ENCODE data around the gene GATA5.

Gene GATA5

DNA sequence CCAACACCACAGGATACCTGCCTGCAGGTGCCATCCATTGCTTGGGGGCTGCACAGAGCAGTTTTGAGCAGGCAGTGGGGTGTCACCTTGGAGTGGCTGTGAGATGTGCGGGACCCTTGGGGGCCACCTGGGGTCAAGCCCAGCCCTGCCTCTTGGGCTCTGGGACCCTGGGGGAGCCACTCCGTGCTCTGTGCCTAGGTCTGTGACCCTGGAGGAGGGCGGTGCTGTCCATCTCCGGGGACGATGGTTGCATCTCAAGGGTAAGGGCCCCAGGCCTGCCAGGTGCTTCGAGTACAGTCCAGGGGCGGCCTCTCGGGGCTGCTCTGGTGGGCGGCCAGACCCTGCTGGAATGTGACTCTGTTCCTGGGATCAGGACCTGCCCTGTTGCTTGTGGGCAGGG, 8.7 kb upstream of the GATA5 start:
- no peak for DNase-seq (ENCODE audit: insufficient read length)
- TF ChIP-seq TAF1 (IDR thresholded peaks at IDR 0.05; ENCODE audit: borderline replicate concordance, low read depth, low read length) (no peak), POLR2A (IDR thresholded peaks at IDR 0.05; ENCODE audit: low read depth, low read length) (no peak), POLR2AphosphoS5 (IDR thresholded peaks at IDR 0.05; ENCODE audit: low read depth, low read length) (no peak)
- no peak for FAIRE-seq

GRCh38 chr20:62483613-62484458, 8.0 kb upstream of the GATA5 start:
- DNase-seq (ENCODE audit: insufficient read length) (no peak), FAIRE-seq (no peak)
- TF ChIP-seq TAF1 (IDR thresholded peaks at IDR 0.05; ENCODE audit: borderline replicate concordance, low read depth, low read length) = no peak
- TF ChIP-seq POLR2AphosphoS5 (IDR thresholded peaks at IDR 0.05; ENCODE audit: low read depth, low read length) = no peak
- no peak for TF ChIP-seq POLR2A (IDR thresholded peaks at IDR 0.05; ENCODE audit: low read depth, low read length)

- no peak for DNase-seq (ENCODE audit: insufficient read length)
- FAIRE-seq = no peak
- TF ChIP-seq POLR2A (IDR thresholded peaks at IDR 0.05; ENCODE audit: low read depth, low read length) (no peak), POLR2AphosphoS5 (IDR thresholded peaks at IDR 0.05; ENCODE audit: low read depth, low read length) (no peak), TAF1 (IDR thresholded peaks at IDR 0.05; ENCODE audit: borderline replicate concordance, low read depth, low read length) (no peak)
These were observed 7.2 kb upstream of the GATA5 start for GRCh38 chr20:62482974-62483373.

DNA sequence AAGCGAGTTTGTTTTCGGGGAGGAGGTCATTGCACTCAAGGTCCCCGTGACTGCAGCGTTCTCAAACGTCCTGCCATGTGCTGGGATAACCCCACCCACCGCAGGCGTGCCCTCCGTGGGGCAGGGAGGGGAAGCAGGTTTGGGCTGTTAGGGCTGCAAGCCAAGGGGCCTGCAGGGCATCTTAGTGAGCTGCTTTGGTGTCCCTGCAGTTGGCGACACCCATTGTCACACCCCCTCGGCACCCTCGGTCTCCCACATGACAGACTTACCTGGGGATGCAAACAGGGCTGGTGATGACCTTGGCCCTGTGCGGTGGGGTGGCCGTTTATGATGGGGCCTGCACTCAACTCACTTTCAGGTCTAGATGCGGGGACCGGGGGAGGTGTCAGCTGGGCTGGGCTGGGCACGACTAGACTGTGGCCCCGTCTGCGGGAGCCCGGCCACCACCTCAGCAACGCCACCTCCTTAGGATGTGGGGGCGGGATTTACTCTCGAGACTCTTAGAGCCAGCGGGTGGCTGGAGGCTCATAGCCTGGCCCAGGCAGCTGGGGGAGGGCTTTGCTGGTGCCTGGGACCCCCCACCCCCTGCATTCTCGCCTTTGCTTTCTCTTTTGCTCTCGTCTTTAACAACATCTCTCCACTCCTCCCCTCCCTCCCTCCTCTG, 6.5 kb upstream of the GATA5 start:
- TF ChIP-seq POLR2AphosphoS5 (IDR thresholded peaks at IDR 0.05; ENCODE audit: low read depth, low read length) = no peak
- no peak for TF ChIP-seq TAF1 (IDR thresholded peaks at IDR 0.05; ENCODE audit: borderline replicate concordance, low read depth, low read length)
- TF ChIP-seq POLR2A (IDR thresholded peaks at IDR 0.05; ENCODE audit: low read depth, low read length) = no peak
- FAIRE-seq = no peak
- DNase-seq (ENCODE audit: insufficient read length) = no peak

- no peak for TF ChIP-seq POLR2AphosphoS5 (IDR thresholded peaks at IDR 0.05; ENCODE audit: low read depth, low read length)
- TF ChIP-seq POLR2A (IDR thresholded peaks at IDR 0.05; ENCODE audit: low read depth, low read length) = no peak
- TF ChIP-seq TAF1 (IDR thresholded peaks at IDR 0.05; ENCODE audit: borderline replicate concordance, low read depth, low read length) = no peak
- DNase-seq (ENCODE audit: insufficient read length) (no peak), FAIRE-seq (no peak)
These were observed 5.8 kb upstream of the GATA5 start for GRCh38 chr20:62481425-62482145.

DNA sequence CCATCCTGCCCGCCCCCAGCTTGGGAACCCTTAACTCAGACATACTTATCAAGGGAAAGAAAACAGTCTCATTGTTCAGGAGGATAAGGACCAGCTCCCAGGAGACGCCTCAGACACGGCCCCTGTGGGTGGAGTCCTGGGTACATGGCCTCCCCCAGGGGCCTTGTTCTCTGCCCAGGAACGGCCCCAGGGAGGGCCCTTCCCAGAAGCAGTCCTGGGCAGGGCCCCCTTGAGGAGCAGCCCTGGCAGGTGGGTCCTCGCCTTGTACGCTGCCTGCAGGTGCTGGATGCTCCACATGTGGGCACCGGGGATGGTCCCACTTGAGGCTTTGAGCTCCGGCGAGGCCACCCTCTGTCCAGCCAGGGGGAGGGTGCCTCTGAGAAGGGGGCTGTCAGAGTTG, 4.5 kb upstream of the GATA5 start:
- FAIRE-seq = no peak
- TF ChIP-seq POLR2A (IDR thresholded peaks at IDR 0.05; ENCODE audit: low read depth, low read length) (no peak), TAF1 (IDR thresholded peaks at IDR 0.05; ENCODE audit: borderline replicate concordance, low read depth, low read length) (no peak), POLR2AphosphoS5 (IDR thresholded peaks at IDR 0.05; ENCODE audit: low read depth, low read length) (no peak)
- no peak for DNase-seq (ENCODE audit: insufficient read length)

DNA sequence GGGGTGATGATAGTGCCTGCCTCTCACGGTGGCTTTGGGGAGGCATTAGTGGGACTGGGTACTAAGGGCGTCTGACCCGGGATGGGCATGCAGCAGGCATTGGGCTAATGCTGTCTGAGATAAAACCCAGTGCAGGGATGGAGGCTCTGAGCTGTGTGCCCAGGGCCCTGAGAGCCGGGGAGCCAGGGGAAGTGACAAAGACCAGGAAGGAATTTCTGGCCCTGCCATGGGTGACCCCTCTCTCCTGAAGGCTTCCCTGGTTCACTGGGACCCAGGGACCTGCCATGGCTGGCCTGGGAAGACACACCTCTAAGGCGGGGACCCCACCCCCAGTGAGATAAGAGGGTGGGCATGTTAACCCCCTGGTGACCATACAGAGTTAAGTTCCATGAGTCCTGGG, 3.9 kb upstream of the GATA5 start:
- FAIRE-seq (no peak), DNase-seq (ENCODE audit: insufficient read length) (no peak)
- TF ChIP-seq TAF1 (IDR thresholded peaks at IDR 0.05; ENCODE audit: borderline replicate concordance, low read depth, low read length) = no peak
- no peak for TF ChIP-seq POLR2AphosphoS5 (IDR thresholded peaks at IDR 0.05; ENCODE audit: low read depth, low read length)
- TF ChIP-seq POLR2A (IDR thresholded peaks at IDR 0.05; ENCODE audit: low read depth, low read length) = no peak

- DNase-seq (ENCODE audit: insufficient read length) (no peak), FAIRE-seq (no peak)
- TF ChIP-seq TAF1 (IDR thresholded peaks at IDR 0.05; ENCODE audit: borderline replicate concordance, low read depth, low read length) (no peak), POLR2A (IDR thresholded peaks at IDR 0.05; ENCODE audit: low read depth, low read length) (no peak)
These were observed 3.4 kb upstream of the GATA5 start for GRCh38 chr20:62479156-62479555.

GRCh38 chr20:62477669-62478455, 2.1 kb upstream of the GATA5 start:
- no peak for DNase-seq (ENCODE audit: insufficient read length)
- FAIRE-seq = no peak
- TF ChIP-seq TAF1 (IDR thresholded peaks at IDR 0.05; ENCODE audit: borderline replicate concordance, low read depth, low read length) (no peak), POLR2A (IDR thresholded peaks at IDR 0.05; ENCODE audit: low read depth, low read length) (no peak), POLR2AphosphoS5 (IDR thresholded peaks at IDR 0.05; ENCODE audit: low read depth, low read length) (no peak)

DNA sequence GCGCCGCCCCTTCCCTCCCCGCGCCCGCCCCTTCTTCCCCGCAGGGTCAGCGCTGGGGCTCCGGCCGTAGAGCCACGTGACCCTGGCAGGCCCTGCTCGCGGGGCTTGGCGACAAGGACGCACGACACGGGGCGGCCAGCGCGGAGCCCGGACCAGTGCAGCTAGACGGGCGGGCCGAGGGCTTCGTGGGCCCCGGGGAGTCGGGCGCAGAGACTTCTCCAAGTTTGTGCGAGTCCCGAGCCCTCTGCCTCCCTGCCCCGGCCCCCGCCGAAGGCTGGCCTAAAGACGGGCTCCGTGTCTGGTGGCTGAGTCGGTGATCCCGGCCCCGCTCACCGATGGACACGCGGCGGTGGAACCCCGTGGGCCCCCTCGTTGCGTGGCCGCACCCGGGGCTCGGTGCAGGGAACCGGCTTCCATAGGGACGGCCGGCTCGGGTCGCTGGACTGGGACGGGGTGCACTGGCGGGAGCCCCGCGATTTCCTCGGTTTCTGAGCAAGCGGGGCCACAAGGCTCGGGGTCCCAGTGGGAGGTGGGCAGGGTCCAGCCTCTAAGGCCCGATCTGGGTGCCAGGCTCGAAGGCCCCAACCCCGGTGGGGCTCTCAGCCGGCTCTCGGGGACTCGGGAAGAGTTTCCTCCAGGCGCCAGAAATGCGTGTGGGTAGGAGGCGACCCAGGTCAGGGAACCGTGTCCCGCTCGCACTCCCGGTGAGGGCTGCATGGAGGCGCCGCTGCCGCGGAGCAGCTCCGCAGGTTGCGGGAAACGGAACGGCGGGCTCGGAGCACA, 452 bp upstream of the GATA5 start:
- TF ChIP-seq POLR2AphosphoS5 (IDR thresholded peaks at IDR 0.05; ENCODE audit: low read depth, low read length) (no peak), POLR2A (IDR thresholded peaks at IDR 0.05; ENCODE audit: low read depth, low read length) (no peak), TAF1 (IDR thresholded peaks at IDR 0.05; ENCODE audit: borderline replicate concordance, low read depth, low read length) (no peak)
- FAIRE-seq (no peak), DNase-seq (ENCODE audit: insufficient read length) (no peak)

All from GM12892 (cell line).